Activated CD4-positive, alpha-beta memory T cell treated with anti-CD3 and anti-CD28 coated beads, Interleukin-2, amount 10 ng/mL, durations not matched to agents 7 days and 5 days (primary cell): ENCODE results near the gene CSNK1A1L. TPM values are rescaled to one million over a fixed set of nuclear protein-coding genes. Genes with fewer than 3 reads are reported as not detected.
"Not testable (repeated sequence)": the region's sequence is repeated elsewhere in the genome, so short reads cannot be mapped to it uniquely, and the experiment has no call there.

Experiments used
- CTCF ChIA-PET: fragments of 350-600 bp; sonication (Branson Sonifier 250); formaldehyde crosslinking; loops from one replicate; lab custom pipeline; 2021; ENCODE audit warnings: antibody characterized with exemption, inconsistent platforms; lab: Charles Lee
- POLR2A ChIA-PET: fragments of 350-600 bp; sonication (Branson Sonifier 250); formaldehyde crosslinking; loops from one replicate; lab custom pipeline; 2021; ENCODE audit warnings: antibody characterized with exemption; lab: Charles Lee
- DNase-seq: peaks from one replicate; pipeline ENCODE4 v3.0.0-alpha.2; 2020
- H3K27ac Mint-ChIP-seq: one replicate; pipeline ENCODE4 v1.8.0; 2021; ENCODE audit warnings: mild to moderate bottlenecking, mixed read lengths
- H3K27me3 Mint-ChIP-seq: one replicate; pipeline ENCODE4 v1.8.0; 2021; ENCODE audit warnings: mixed read lengths
- H3K36me3 Mint-ChIP-seq: one replicate; pipeline ENCODE4 v1.8.0; 2021; ENCODE audit warnings: low read depth, mixed read lengths
- H3K4me1 Mint-ChIP-seq: one replicate; pipeline ENCODE4 v1.8.0; 2021; ENCODE audit warnings: mixed read lengths
- H3K4me3 Mint-ChIP-seq: one replicate; pipeline ENCODE4 v1.8.0; 2021; ENCODE audit warnings: mild to moderate bottlenecking, mixed read lengths
- H3K9me3 Mint-ChIP-seq: one replicate; pipeline ENCODE4 v1.8.0; 2021; ENCODE audit warnings: mixed read lengths
- total RNA-seq, 2 experiments: library from RNA; stranded (reverse); gene quantifications; one replicate each; pipeline ENCODE4 v1.2.3, GENCODE V29; 2021

CSNK1A1L gene
- total RNA-seq, 2 experiments from 2014 or later, result not detected

DNA sequence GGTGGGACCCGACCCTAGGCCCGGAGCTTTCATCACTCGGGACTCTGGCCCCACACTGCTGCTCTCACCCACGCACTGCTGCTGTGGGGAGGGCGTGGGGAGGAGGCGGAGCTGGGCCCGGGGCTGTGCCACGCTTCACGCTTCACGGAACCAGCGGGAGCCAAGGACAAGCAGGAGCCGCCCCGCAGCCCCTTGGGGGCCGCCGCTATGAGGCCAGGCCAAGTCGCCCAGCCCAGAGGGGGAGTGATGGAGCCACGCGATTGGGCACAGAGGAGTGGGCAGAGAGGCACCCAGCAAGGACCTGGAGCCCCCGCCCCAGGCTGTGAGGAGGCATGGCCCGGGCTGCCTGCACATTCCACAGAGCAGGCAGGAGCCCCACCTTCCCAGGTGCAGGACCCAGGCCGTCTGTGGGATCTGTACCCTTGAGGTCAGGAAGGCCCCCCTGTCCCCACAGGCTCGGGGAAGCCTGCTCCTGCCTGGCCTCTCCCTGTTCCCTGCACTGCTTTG is 35.8 kb downstream of the CSNK1A1L start:
- Mint-ChIP-seq H3K4me3 (no peak overlapping the region), H3K27ac (no peak overlapping the region), H3K4me1 (no peaks in the 10 kb centered on the region), H3K9me3 (no peaks in the 10 kb centered on the region), H3K36me3 (no peaks in the 10 kb centered on the region), H3K27me3 (no peaks in the 10 kb centered on the region)
- DNase-seq, result no peak
- ChIA-PET POLR2A (interaction anchor here (1.2 kb wide), 1 partner anchor 10 kb away, joined by 4 read pairs; no protein-coding TSS in a partner anchor), CTCF (no interaction called here)

DNA sequence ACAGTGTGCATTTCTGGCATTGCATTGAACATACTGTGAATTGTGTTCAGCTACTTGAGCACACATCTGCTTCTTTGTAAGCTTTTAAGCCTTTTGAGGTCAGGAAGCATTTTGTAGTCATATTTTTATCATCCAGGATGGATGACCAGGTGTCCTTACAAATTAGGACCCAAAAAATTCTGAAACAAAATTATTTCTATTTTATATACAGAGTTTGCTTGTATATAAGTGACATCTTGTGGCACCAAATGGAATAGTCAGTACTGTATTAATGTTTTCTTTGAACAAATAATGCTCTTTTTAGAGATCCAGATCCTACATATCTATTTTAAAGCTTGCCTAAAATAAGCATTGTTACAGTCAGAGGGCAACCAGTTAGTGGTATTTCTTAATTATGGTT is 36.5 kb downstream of the CSNK1A1L start:
- no peaks in the 10 kb centered on the region for H3K4me1 Mint-ChIP-seq
- POLR2A ChIA-PET, result no interaction called here
- no peak overlapping the region for H3K4me3 Mint-ChIP-seq
- no peaks in the 10 kb centered on the region for H3K9me3 Mint-ChIP-seq
- no peak for DNase-seq
- CTCF ChIA-PET, result no interaction called here
- no peaks in the 10 kb centered on the region for H3K36me3 Mint-ChIP-seq
- H3K27me3 Mint-ChIP-seq, result no peaks in the 10 kb centered on the region
- no peak overlapping the region for H3K27ac Mint-ChIP-seq

GRCh38 chr13:37067874-37068273 is 37.6 kb downstream of the CSNK1A1L start:
- Mint-ChIP-seq H3K27ac (no peak overlapping the region), H3K4me3 (no peak overlapping the region), H3K27me3 (no peaks in the 10 kb centered on the region), H3K4me1 (no peaks in the 10 kb centered on the region), H3K36me3 (no peaks in the 10 kb centered on the region), H3K9me3 (no peaks in the 10 kb centered on the region)
- ChIA-PET CTCF (interaction anchor here (0.9 kb wide), 1 partner anchor 87 kb away, joined by 3 read pairs; no protein-coding TSS in a partner anchor), POLR2A (no interaction called here)
- DNase-seq, result no peak

GRCh38 chr13:37065890-37066526 is 39.5 kb downstream of the CSNK1A1L start:
- ChIA-PET CTCF (interaction anchor here (0.6 kb wide), 1 partner anchor 9 kb away, joined by 3 read pairs; no protein-coding TSS in a partner anchor), POLR2A (no interaction called here)
- no peak overlapping the region for H3K27ac Mint-ChIP-seq
- no peak for DNase-seq
- no peaks in the 10 kb centered on the region for H3K36me3 Mint-ChIP-seq
- no peak overlapping the region for H3K4me3 Mint-ChIP-seq
- peaks cover 2% of the 10 kb centered on the region for H3K27me3 Mint-ChIP-seq
- no peaks in the 10 kb centered on the region for H3K4me1 Mint-ChIP-seq
- H3K9me3 Mint-ChIP-seq, result no peaks in the 10 kb centered on the region

- H3K4me1 Mint-ChIP-seq, result peaks cover 26% of the 10 kb centered on the region
- ChIA-PET POLR2A (interaction anchor here (0.8 to 4.4 kb wide), 5 partner anchors 10 to 241 kb away, joined by 3 to 49 read pairs (median 3); partner anchors contain the start of genes ALG5 and EXOSC8), CTCF (no interaction called here)
- peaks cover 2% of the 10 kb centered on the region for H3K27me3 Mint-ChIP-seq
- peak overlapping the region; percentile 95 for H3K4me3 Mint-ChIP-seq
- H3K27ac Mint-ChIP-seq, result peak overlapping the region; percentile 96
- H3K36me3 Mint-ChIP-seq, result peaks cover 24% of the 10 kb centered on the region
- DNase-seq, result no peak
- H3K9me3 Mint-ChIP-seq, result peaks cover 2% of the 10 kb centered on the region
Observed at GRCh38 chr13:37059848-37060192, 45.6 kb downstream of the CSNK1A1L start.

DNA sequence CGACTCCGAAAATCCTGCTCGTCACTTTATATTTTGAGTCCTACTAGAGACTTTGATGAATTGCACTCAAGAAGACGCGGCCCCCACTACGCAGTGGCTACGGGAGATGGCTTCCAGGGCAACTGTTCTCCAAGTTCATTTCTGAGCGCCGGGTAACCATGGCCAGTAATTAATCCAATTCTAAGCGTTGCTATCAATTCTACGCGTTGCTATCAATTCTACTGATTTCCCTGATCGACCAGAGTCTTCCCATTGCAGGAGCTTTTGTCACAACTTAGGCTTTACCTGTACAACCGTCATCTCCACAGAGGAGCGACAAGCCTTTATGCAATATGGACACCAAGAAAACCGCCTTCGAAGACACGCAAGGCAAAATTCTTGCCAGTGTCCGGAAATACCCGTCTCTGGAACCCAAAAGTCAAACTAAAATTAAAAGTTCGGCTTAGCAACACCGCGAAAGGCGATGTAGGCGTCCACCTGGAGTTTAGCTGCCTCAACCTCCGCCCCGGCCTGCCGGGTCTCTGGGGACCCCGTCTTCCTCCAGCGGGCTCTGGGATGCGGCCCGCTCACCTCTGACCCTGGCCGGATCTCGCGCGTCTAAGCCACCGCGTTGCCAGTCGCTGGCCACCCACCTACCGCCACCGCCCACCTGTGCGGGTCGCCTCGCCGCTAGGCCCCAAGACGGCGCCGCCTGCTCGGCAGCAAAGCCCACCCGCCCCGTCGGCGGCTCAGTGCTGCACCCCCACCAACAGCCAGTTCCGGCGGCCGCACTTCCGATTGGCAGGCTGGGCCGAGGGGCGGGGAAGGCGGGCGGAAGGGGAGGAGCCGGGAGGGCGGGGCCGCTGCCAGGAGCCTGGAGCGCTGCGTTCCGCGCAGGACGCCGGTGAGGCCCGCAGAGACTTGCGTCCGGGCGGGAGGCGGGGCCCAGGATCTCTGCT is 46.3 kb downstream of the CSNK1A1L start, which contains the start of gene SUPT20H:
SUPT20H (minus strand) TSS at position 779 of the 938 bp plus-strand sequence. CDS start 8,198 bp downstream, outside the sequence.
- peak; percentile 95 for DNase-seq
- H3K4me3 Mint-ChIP-seq, result peak within 1 kb of the TSS; percentile 95
- H3K27me3 Mint-ChIP-seq, result peaks cover 2% of the 10 kb centered on the region
- H3K36me3 Mint-ChIP-seq, result peaks cover 27% of the 10 kb centered on the region
- peaks cover 26% of the 10 kb centered on the region for H3K4me1 Mint-ChIP-seq
- CTCF ChIA-PET, result no interaction called here
- peak within 1 kb of the TSS; percentile 96 for H3K27ac Mint-ChIP-seq
- peaks cover 2% of the 10 kb centered on the region for H3K9me3 Mint-ChIP-seq
- POLR2A ChIA-PET, result interaction anchor here (0.7 to 4.4 kb wide), 13 partner anchors 11 to 1291 kb away, joined by 3 to 49 read pairs (median 3); partner anchors contain the start of genes ALG5, EXOSC8 and UFM1

DNA sequence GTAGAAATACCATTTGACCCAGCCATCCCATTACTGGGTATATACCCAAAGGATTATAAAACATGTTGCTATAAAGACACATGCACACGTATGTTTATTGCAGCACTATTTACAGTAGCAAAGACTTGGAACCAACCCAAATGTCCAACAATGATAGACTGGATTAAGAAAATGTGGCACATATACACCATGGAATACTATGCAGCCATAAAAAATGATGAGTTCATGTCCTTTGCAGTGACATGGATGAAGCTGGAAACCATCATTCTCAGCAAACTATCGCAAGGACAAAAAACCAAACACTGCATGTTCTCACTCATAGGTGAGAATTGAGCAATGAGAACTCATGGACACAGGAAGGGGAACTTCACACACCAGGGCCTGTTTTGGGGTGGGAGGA is 49.2 kb downstream of the CSNK1A1L start:
- peaks cover 50% of the 10 kb centered on the region for H3K36me3 Mint-ChIP-seq
- H3K4me1 Mint-ChIP-seq, result peaks cover 40% of the 10 kb centered on the region
- DNase-seq, H3K27me3 Mint-ChIP-seq, H3K9me3 Mint-ChIP-seq, H3K27ac Mint-ChIP-seq, CTCF ChIA-PET, POLR2A ChIA-PET, H3K4me3 Mint-ChIP-seq: not testable (repeated sequence)

Other genes with a start within 250 kb of the CSNK1A1L start
- gene SMAD9, start 185.4 kb downstream of the CSNK1A1L start, total RNA-seq, result not detected
- gene ALG5, start 106.3 kb downstream of the CSNK1A1L start, total RNA-seq, result 10 to 100 TPM; 36.3 to 36.6 TPM
- 100 to 1,000 TPM; 101 to 109 TPM for gene EXOSC8, start 104.9 kb downstream of the CSNK1A1L start, total RNA-seq
- 10 to 100 TPM; 70.7 to 70.9 TPM for gene SUPT20H, start 46.0 kb downstream of the CSNK1A1L start, total RNA-seq